Stimulated activated effector memory CD8-positive, alpha-beta T cell treated with anti-CD3 and anti-CD28 coated beads, Interleukin-12 subunit alpha, Interleukin-12 subunit beta, amount 100 ng/mL, for 72 hours (primary cell): ENCODE measurements around the gene CSMD2.

Experiments used
- ATAC-seq: fragments of 150-1000 bp; cut with Tn5 transposase; 2 replicates; pipeline ENCODE4 v1.10.0; 2021
- DNase-seq, 2 donors: peaks; one replicate each; pipeline ENCODE4 v3.0.0; 2021 to 2022; ENCODE audit warnings: low spot score in 2 of 2
- H3K27ac Mint-ChIP-seq: one replicate; pipeline ENCODE4 v1.8.0; 2022; ENCODE audit warnings: mild to moderate bottlenecking, mixed read lengths
- H3K36me3 Mint-ChIP-seq: one replicate; pipeline ENCODE4 v1.8.0; 2022; ENCODE audit warnings: mild to moderate bottlenecking, mixed read lengths
- H3K4me1 Mint-ChIP-seq: one replicate; pipeline ENCODE4 v1.8.0; 2022; ENCODE audit warnings: mixed read lengths
- H3K4me3 Mint-ChIP-seq: one replicate; pipeline ENCODE4 v1.8.0; 2022; ENCODE audit warnings: mild to moderate bottlenecking, mixed read lengths
- H3K9me3 Mint-ChIP-seq: one replicate; pipeline ENCODE4 v1.8.0; 2022; ENCODE audit warnings: mixed read lengths

CSMD2 gene

GRCh38 chr1:33634806-33635205 is 530.2 kb downstream of the CSMD2 start:
- DNase-seq = peak in 1 of 2 donors; percentile 55
- Mint-ChIP-seq H3K36me3 (no peaks in the 10 kb centered on the region), H3K27ac (no peak overlapping the region), H3K4me1 (peaks cover 12% of the 10 kb centered on the region), H3K9me3 (no peaks in the 10 kb centered on the region), H3K4me3 (no peak overlapping the region)
- ATAC-seq = no peak

GRCh38 chr1:33634143-33634542 is 530.9 kb downstream of the CSMD2 start:
- Mint-ChIP-seq H3K4me1 (peaks cover 12% of the 10 kb centered on the region), H3K9me3 (no peaks in the 10 kb centered on the region), H3K36me3 (no peaks in the 10 kb centered on the region), H3K27ac (no peak overlapping the region), H3K4me3 (no peak overlapping the region)
- ATAC-seq = no peak
- DNase-seq = no peak

DNA sequence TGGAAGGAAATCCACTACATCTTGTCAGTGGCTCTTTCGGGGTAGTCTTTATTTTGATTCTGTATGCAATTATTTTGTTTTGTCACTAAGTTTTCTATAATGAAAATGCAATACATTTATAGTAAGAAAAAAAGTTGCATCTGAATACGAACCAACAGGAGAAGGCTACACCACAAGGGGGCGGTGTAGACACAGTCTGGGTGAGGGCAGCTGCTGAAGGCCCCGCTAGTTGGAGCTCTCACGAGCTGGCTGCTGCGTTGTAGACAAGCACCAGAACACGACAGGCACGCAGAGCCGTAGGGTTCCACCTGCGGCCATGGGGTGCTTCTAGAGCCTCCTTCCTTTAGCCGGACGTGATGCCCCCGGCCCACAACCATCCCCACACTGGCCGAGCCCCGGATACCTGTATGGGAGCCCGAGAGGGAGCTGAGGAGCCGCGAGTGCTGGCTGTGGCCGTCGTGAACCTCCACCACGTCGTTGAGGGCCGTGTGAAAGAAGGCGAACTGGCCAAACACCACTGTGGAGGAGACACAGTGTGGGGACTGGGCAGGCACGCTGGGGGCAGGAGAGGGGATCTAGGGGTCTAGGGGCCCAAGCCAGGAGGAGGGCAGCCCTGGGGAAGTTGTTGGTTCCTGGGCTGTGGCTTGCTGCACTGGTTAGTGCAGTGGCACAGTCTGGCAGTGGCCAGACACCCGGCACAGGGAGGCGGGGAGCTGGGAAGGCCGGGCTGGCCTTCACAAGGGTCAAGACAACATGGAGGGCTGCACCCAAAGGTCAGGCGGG is 531.8 kb downstream of the CSMD2 start:
- ATAC-seq = peak; percentile 81
- no peaks in the 10 kb centered on the region for H3K36me3 Mint-ChIP-seq
- peak; percentile 81 to 91 for DNase-seq
- H3K4me3 Mint-ChIP-seq = no peak overlapping the region
- H3K27ac Mint-ChIP-seq = no peak overlapping the region
- no peaks in the 10 kb centered on the region for H3K9me3 Mint-ChIP-seq
- peaks cover 12% of the 10 kb centered on the region for H3K4me1 Mint-ChIP-seq

- ATAC-seq = no peak
- no peak overlapping the region for H3K27ac Mint-ChIP-seq
- H3K4me3 Mint-ChIP-seq = no peak overlapping the region
Observed at GRCh38 chr1:33630686-33631085, 534.3 kb downstream of the CSMD2 start.

DNA sequence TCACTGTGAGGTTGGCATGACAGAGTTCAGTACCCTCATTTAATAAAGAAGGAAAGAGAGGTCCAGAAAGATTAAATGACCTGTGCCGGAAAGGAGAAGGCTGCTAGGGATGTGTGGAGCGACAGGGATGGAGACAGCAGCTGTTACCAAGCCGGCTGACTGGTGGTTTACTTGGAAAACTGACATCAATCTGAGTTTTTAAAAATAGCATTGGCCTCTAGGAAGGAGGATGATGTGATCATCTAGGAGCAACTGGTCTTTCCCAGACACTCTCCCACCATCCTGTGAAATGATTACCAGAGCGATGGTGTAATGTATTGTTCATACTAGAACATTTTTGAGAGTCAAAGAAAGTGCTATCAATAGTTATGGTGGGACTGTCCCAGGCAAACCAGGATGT is 538.2 kb downstream of the CSMD2 start:
- no peak overlapping the region for H3K4me3 Mint-ChIP-seq
- DNase-seq (no peak), ATAC-seq (no peak)
- no peaks in the 10 kb centered on the region for H3K4me1 Mint-ChIP-seq
- H3K9me3 Mint-ChIP-seq = no peaks in the 10 kb centered on the region
- no peak overlapping the region for H3K27ac Mint-ChIP-seq
- H3K36me3 Mint-ChIP-seq = no peaks in the 10 kb centered on the region

More at GRCh38 chr1:33630686-33631085, 534.3 kb downstream of the CSMD2 start:
- Mint-ChIP-seq H3K4me1 (peaks cover 12% of the 10 kb centered on the region), H3K36me3 (no peaks in the 10 kb centered on the region), H3K9me3 (no peaks in the 10 kb centered on the region)
- DNase-seq = no peak

DNA sequence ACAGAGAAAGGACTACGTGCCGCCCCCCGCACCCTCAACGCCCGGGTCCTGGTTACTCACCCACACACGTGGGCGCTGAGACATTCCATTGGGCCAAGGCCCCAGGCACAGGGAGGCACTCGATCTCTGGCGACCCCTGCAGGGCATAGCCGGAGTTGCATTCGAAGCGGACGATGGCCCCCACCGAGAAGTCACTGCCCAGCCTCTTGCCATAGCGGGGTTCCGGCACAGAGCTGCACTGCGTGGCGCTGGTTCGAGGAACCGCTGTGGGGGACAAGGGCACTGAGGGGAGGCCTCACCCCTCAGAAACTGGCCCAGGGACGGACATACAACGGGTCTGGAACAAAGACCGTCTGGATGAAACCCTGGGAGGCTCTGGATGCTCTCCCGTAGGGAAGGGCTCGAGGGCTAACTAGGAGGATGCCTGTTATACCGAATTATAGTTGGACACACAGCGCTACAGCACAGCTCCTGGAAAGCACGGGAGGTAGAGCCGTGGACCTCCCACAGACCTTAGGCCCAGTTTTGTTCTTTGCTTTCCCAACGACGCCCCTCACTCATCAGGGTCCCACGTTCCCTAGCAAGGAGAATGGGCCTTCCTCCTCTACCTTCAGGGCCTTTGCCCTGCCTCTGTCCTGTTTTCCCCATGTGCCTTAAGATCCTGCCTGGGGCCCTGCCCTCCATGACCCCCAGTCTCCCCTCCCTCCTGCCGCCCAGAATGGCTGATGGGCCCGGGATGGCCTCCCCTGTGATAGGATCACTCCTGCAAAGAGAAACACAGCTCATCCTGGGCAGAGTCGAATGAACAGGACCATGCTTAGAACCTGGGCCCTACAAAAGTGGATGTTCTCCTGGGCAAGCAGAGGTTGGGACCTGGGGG is 539.8 kb downstream of the CSMD2 start:
- Mint-ChIP-seq H3K9me3 (no peaks in the 10 kb centered on the region), H3K27ac (no peak overlapping the region), H3K4me1 (no peaks in the 10 kb centered on the region), H3K4me3 (no peak overlapping the region), H3K36me3 (no peaks in the 10 kb centered on the region)
- DNase-seq = no peak
- ATAC-seq = peak; percentile 8

GRCh38 chr1:33624261-33624990 is 540.6 kb downstream of the CSMD2 start:
- Mint-ChIP-seq H3K9me3 (no peaks in the 10 kb centered on the region), H3K4me3 (no peak overlapping the region), H3K4me1 (no peaks in the 10 kb centered on the region), H3K36me3 (no peaks in the 10 kb centered on the region), H3K27ac (no peak overlapping the region)
- no peak for ATAC-seq
- no peak for DNase-seq

GRCh38 chr1:33623811-33624210 is 541.2 kb downstream of the CSMD2 start:
- DNase-seq (no peak), ATAC-seq (no peak)
- Mint-ChIP-seq H3K36me3 (no peaks in the 10 kb centered on the region), H3K4me3 (no peak overlapping the region), H3K27ac (no peak overlapping the region), H3K4me1 (no peaks in the 10 kb centered on the region), H3K9me3 (no peaks in the 10 kb centered on the region)

- Mint-ChIP-seq H3K4me3 (no peak overlapping the region), H3K9me3 (no peaks in the 10 kb centered on the region), H3K36me3 (no peaks in the 10 kb centered on the region), H3K27ac (no peak overlapping the region), H3K4me1 (no peaks in the 10 kb centered on the region)
- ATAC-seq (no peak), DNase-seq (no peak)
Observed at GRCh38 chr1:33622757-33623156, 542.3 kb downstream of the CSMD2 start.

- H3K9me3 Mint-ChIP-seq = no peaks in the 10 kb centered on the region
- no peak overlapping the region for H3K27ac Mint-ChIP-seq
- H3K4me1 Mint-ChIP-seq = no peaks in the 10 kb centered on the region
- no peak overlapping the region for H3K4me3 Mint-ChIP-seq
- DNase-seq (no peak), ATAC-seq (peak; percentile 20)
- no peaks in the 10 kb centered on the region for H3K36me3 Mint-ChIP-seq
Observed at GRCh38 chr1:33618636-33619035, 546.4 kb downstream of the CSMD2 start.

DNA sequence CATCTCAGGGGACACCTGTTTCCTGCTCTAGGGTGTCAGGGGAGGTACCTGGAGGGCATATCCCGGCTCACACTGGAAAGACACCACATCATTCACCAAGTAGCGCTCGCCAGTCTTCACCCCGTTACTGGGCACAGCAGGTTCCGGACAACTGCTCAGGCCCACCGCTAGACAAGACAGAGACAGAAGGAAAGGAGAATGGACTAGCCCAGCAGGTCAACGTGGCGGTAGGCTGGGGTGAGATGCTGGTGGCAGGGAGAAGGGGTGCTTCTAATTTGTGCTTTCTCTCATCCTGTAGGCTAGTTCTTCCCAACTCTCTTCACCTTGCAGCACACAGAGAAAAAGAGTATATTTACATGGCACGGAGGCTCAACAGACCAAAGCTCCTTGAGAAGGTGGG is 547.6 kb downstream of the CSMD2 start:
- Mint-ChIP-seq H3K4me3 (no peak overlapping the region), H3K36me3 (no peaks in the 10 kb centered on the region), H3K27ac (no peak overlapping the region), H3K9me3 (no peaks in the 10 kb centered on the region), H3K4me1 (no peaks in the 10 kb centered on the region)
- peak; percentile 6 for ATAC-seq
- DNase-seq = no peak

- DNase-seq (no peak), ATAC-seq (no peak)
- H3K4me3 Mint-ChIP-seq = no peak overlapping the region
- no peaks in the 10 kb centered on the region for H3K36me3 Mint-ChIP-seq
- H3K9me3 Mint-ChIP-seq = no peaks in the 10 kb centered on the region
- no peaks in the 10 kb centered on the region for H3K4me1 Mint-ChIP-seq
- no peak overlapping the region for H3K27ac Mint-ChIP-seq
Observed at GRCh38 chr1:33616780-33617179, 548.2 kb downstream of the CSMD2 start.

DNA sequence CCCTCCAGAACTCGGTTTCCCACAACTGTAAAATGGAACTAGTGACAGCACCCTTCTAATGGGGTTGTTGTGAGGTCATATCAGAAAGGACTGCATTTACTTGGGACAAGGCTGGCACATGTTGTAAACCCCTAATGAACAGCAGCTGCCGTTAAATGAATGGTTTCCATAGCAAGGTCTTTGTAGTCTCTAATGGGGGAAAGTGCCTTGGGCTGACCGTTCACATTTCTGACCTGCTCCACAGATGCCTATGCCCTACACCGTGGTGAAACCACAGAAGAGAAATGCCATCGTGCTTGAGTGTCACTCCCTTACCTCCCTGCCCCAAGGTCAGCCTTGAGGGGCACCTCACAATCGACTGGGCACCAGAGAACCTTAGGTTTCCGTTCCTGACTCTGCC is 549.5 kb downstream of the CSMD2 start:
- Mint-ChIP-seq H3K9me3 (no peaks in the 10 kb centered on the region), H3K36me3 (no peaks in the 10 kb centered on the region), H3K4me1 (no peaks in the 10 kb centered on the region), H3K4me3 (no peak overlapping the region), H3K27ac (no peak overlapping the region)
- no peak for ATAC-seq
- DNase-seq = no peak

DNA sequence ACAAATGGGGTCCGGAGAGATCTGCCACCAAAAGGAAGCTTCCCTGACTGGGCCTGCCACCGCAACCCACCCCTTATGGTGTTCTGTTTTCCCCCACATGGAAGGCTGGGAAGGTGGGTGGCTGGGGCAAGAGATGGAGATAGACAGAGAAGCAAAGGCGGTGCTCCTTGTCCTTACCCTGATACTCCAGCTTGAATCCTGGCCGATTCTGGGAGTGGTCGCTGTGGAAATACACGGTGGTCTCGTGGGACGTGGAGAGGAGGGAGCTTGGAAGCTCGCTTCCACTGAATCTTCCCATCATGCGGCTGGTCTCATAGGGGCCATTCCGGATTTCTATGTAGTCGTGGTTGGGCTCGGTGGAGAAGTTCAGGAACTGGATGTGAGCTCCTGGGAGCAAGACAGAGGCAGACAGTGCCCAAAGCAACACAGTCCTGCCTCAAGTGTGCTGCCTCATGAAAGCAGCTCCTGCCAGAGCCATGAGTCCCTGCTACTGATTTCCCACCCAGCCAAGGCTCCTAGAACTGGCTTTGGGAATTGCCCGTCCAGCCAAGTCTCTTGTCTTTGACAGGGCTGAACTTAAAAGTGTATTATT is 554.1 kb downstream of the CSMD2 start:
- H3K36me3 Mint-ChIP-seq = no peaks in the 10 kb centered on the region

GRCh38 chr1:33610391-33610790 is 554.6 kb downstream of the CSMD2 start:
- Mint-ChIP-seq H3K36me3 (no peaks in the 10 kb centered on the region), H3K4me3 (no peak overlapping the region), H3K4me1 (no peaks in the 10 kb centered on the region), H3K27ac (no peak overlapping the region), H3K9me3 (no peaks in the 10 kb centered on the region)
- ATAC-seq = peak; percentile 22
- DNase-seq = no peak

More for the DNA sequence above, 554.1 kb downstream of the CSMD2 start:
- H3K4me3 Mint-ChIP-seq = no peak overlapping the region
- H3K4me1 Mint-ChIP-seq = no peaks in the 10 kb centered on the region
- H3K9me3 Mint-ChIP-seq = no peaks in the 10 kb centered on the region
- ATAC-seq (no peak), DNase-seq (no peak)
- H3K27ac Mint-ChIP-seq = no peak overlapping the region
